IMR-90 (cell line): Measurements from ENCODE around the gene MRAP2. TPM values are rescaled to one million over a fixed set of nuclear protein-coding genes. Genes with fewer than 3 reads are reported as not detected.

Experiments
- ATAC-seq: fragments of 200-7000 bp; cut with Tn5 transposase; 2 replicates; pipeline ENCODE4 v1.9.1; 2020; ENCODE audit warnings: low read depth, mild to moderate bottlenecking, moderate library complexity
- BruUV-seq: library from RNA; stranded (reverse); fragments of 400-500 nt; replicated peaks from 2 replicates; lab custom pipeline; 2021; lab: Mats Ljungman, UMichigan
- CTCF ChIA-PET: fragments of 300-600 bp; formaldehyde crosslinking; extraction: SDS; loops from one replicate; lab custom pipeline; 2021; ENCODE audit warnings: antibody characterized with exemption; lab: Yijun Ruan, JAX
- POLR2A ChIA-PET: fragments of 300-600 bp; sonication (Branson Sonifier 250); formaldehyde crosslinking; loops from one replicate; lab custom pipeline; 2022; ENCODE audit warnings: antibody characterized with exemption; ENCODE audit not compliant: unreplicated experiment; lab: Charles Lee
- DNase-seq: peaks from one replicate; pipeline ENCODE4 v3.0.0; 2013
- H2AFZ ChIP-seq: replicated peaks from 2 replicates; pipeline ENCODE3; 2013; ENCODE audit warnings: low read length, mild to moderate bottlenecking; ENCODE audit not compliant: poor library complexity
- H2AK5ac ChIP-seq: 2 replicates; pipeline ENCODE4 v1.6.1; 2013; ENCODE audit warnings: low read depth, low read length, inconsistent platforms
- H2AK9ac ChIP-seq: replicated peaks from 2 replicates; pipeline ENCODE3; 2013; ENCODE audit warnings: mild to moderate bottlenecking, low read depth, low read length, moderate library complexity; ENCODE audit not compliant: poor library complexity
- H2BK120ac ChIP-seq: 2 replicates; pipeline ENCODE4 v1.6.1; 2013; ENCODE audit warnings: low read depth, low read length, inconsistent platforms
- H2BK15ac ChIP-seq: 3 replicates; pipeline ENCODE4 v1.6.1; 2013; ENCODE audit warnings: low read depth, low read length, inconsistent platforms
- H2BK20ac ChIP-seq: 2 replicates; pipeline ENCODE4 v1.6.1; 2013; ENCODE audit warnings: low read depth, mild to moderate bottlenecking, inconsistent platforms, low read length, moderate library complexity
- H2BK5ac ChIP-seq: 2 replicates; pipeline ENCODE4 v1.6.1; 2013; ENCODE audit warnings: mild to moderate bottlenecking, low read depth, low read length, inconsistent platforms; ENCODE audit not compliant: poor library complexity, severe bottlenecking
- H3K14ac ChIP-seq: replicated peaks from 2 replicates; pipeline ENCODE4 v1.6.1; 2013; ENCODE audit warnings: low read depth, low read length, inconsistent platforms
- H3K18ac ChIP-seq: 2 replicates; pipeline ENCODE4 v1.6.1; 2013; ENCODE audit warnings: low read depth, low read length, control low read depth
- H3K23ac ChIP-seq: 2 replicates; pipeline ENCODE4 v1.6.1; 2013; ENCODE audit warnings: low read depth, low read length, inconsistent platforms
- H3K27ac ChIP-seq: 2 replicates; pipeline ENCODE4 v1.5.1; 2013; ENCODE audit warnings: mild to moderate bottlenecking, control low read depth, low read length; ENCODE audit not compliant: insufficient read depth
- H3K27me3 ChIP-seq: 2 replicates; pipeline ENCODE4 v1.6.1; 2013; ENCODE audit warnings: low read length; ENCODE audit not compliant: control insufficient read depth, insufficient read depth
- H3K36me3 ChIP-seq: 2 replicates; pipeline ENCODE4 v1.6.1; 2013; ENCODE audit warnings: low read length, mixed read lengths; ENCODE audit not compliant: control insufficient read depth, insufficient read depth
- H3K4ac ChIP-seq: 2 replicates; pipeline ENCODE4 v1.6.1; 2013; ENCODE audit warnings: low read depth, low read length, inconsistent platforms
- H3K4me1 ChIP-seq: 2 replicates; pipeline ENCODE4 v1.6.1; 2013; ENCODE audit warnings: low read length, mixed read lengths; ENCODE audit not compliant: control insufficient read depth, insufficient read depth
- H3K4me2 ChIP-seq: 2 replicates; pipeline ENCODE4 v1.6.1; 2013; ENCODE audit warnings: low read depth, mild to moderate bottlenecking, control low read depth, low read length, moderate library complexity
- H3K4me3 ChIP-seq: 2 replicates; pipeline ENCODE4 v1.5.1; 2013; ENCODE audit warnings: low read depth, mild to moderate bottlenecking, control low read depth, low read length, moderate library complexity; ENCODE audit not compliant: insufficient read depth
- H3K56ac ChIP-seq: 2 replicates; pipeline ENCODE4 v1.6.1; 2013; ENCODE audit warnings: low read length, inconsistent platforms; ENCODE audit not compliant: insufficient read depth; ENCODE audit errors: extremely low read depth
- H3K79me1 ChIP-seq, 2 experiments: 2 replicates each; pipeline ENCODE4 v1.6.1; 2013; ENCODE audit warnings: low read length in 2 of 2, inconsistent platforms in 1 of 2, low read depth in 1 of 2
- H3K9ac ChIP-seq: 2 replicates; pipeline ENCODE4 v1.6.1; 2013; ENCODE audit warnings: low read depth, low read length, control low read depth
- H3K9me1 ChIP-seq: 2 replicates; pipeline ENCODE4 v1.6.1; 2013; ENCODE audit warnings: low read length, inconsistent platforms; ENCODE audit not compliant: insufficient read depth
- H3K9me3 ChIP-seq: 2 replicates; pipeline ENCODE4 v1.6.1; 2013; ENCODE audit warnings: low read length; ENCODE audit not compliant: control insufficient read depth, insufficient read depth
- H4K20me1 ChIP-seq: 2 replicates; pipeline ENCODE4 v1.6.1; 2013; ENCODE audit warnings: low read length, inconsistent platforms; ENCODE audit not compliant: insufficient read depth
- H4K5ac ChIP-seq: 2 replicates; pipeline ENCODE4 v1.6.1; 2013; ENCODE audit warnings: mild to moderate bottlenecking, low read depth, low read length, control low read depth
- H4K8ac ChIP-seq, 2 experiments: 2 replicates each; pipeline ENCODE4 v1.6.1; 2013; ENCODE audit warnings: low read depth in 2 of 2, low read length in 2 of 2, control low read depth in 1 of 2, inconsistent platforms in 1 of 2
- H4K91ac ChIP-seq: 2 replicates; pipeline ENCODE4 v1.6.1; 2013; ENCODE audit warnings: low read depth, low read length, inconsistent platforms; ENCODE audit not compliant: insufficient read depth
- CEBPB ChIP-seq: IDR thresholded peaks from 2 replicates; pipeline ENCODE4 v1.6.1; 2012; ENCODE audit warnings: low read depth, low read length, improper control_type of control experiment
- CHD1 ChIP-seq: IDR thresholded peaks from 2 replicates; pipeline ENCODE4 v1.6.1; 2012; ENCODE audit warnings: low read depth, low read length, improper control_type of control experiment
- MAZ ChIP-seq: IDR thresholded peaks from 2 replicates; pipeline ENCODE4 v1.6.1; 2012; ENCODE audit warnings: low read depth, mild to moderate bottlenecking, low read length, improper control_type of control experiment, moderate library complexity, borderline replicate concordance
- NFE2L2 ChIP-seq: fragments of 150-350 bp; IDR thresholded peaks from 2 replicates; pipeline ENCODE4 v1.6.1; 2016; ENCODE audit warnings: low read depth, mild to moderate bottlenecking, low read length
- RFX5 ChIP-seq: IDR thresholded peaks from 2 replicates; pipeline ENCODE4 v1.8.0; 2012; ENCODE audit warnings: low read depth, mild to moderate bottlenecking, low read length, moderate library complexity
- WGBS, 2 experiments: methylation state at CpG; one replicate each; pipeline versions ENCODE4 v1.1.5 to v1.1.7; 2013; ENCODE audit warnings: missing lambda C conversion rate in 2 of 2; ENCODE audit not compliant: insufficient read length in 1 of 2; ENCODE audit errors: extremely low coverage in 2 of 2; 5-methylcytosine and 5-hydroxymethylcytosine counted together
- dilution Hi-C: fragments of 300-500 bp; cut with HindIII; formaldehyde crosslinking; loops from one replicate; pipeline ENCODE4 v1.14.3; 2018; ENCODE audit warnings: low sequenced_read_pairs; ENCODE audit not compliant: unreplicated experiment
- in situ Hi-C: fragments of 300-500 bp; cut with MboI; formaldehyde crosslinking; loops from 3 replicates; pipeline ENCODE4 v1.14.3; 2019; ENCODE audit warnings: low sequenced_read_pairs, inconsistent platforms, mixed read lengths
- intact Hi-C: fragments of 100-400 bp; cut with micrococcal nuclease; formaldehyde crosslinking; loops from 2 replicates; pipeline ENCODE4 v1.10.0; 2022
- polyA plus RNA-seq, 3 experiments: library from polyadenylated mRNA; depleted of rRNA; stranded (reverse); fragments of >200 nt; gene quantifications; 2 replicates each; pipeline ENCODE4 v1.2.3, GENCODE V29; 2012; ENCODE audit warnings: low replicate concordance in 1 of 3
- total RNA-seq: library from RNA; depleted of rRNA; stranded (reverse); fragments of >200 nt; gene quantifications from 2 replicates; pipeline ENCODE4 v1.2.3, GENCODE V29; 2012
- TF ChIP-seq, protein P1 (sequence below): conservative IDR thresholded peaks from 2 replicates; pipeline ENCODE4 v1.5.1; 2012; ENCODE audit warnings: mild to moderate bottlenecking, low read depth, low read length, improper control_type of control experiment

MRAP2 gene
- total and polyA plus RNA-seq, 2 of the 4 experiments (the other 2 are of a cell fraction), result 0.03 TPM; not detected in 1

GRCh38 chr6:84137989-84138575 is 104.5 kb downstream of the MRAP2 start:
- no CpG with 5 or more reads among the region's 2 CpGs for WGBS, 2 experiments
- CTCF ChIA-PET, result no interaction called here

More at GRCh38 chr6:84137989-84138575, 104.5 kb downstream of the MRAP2 start:
- TF ChIP-seq CHD1 (no peak), MAZ (no peak), CEBPB (no peak), NFE2L2 (no peak), RFX5 (no peak)
- TF ChIP-seq, protein P1, sequence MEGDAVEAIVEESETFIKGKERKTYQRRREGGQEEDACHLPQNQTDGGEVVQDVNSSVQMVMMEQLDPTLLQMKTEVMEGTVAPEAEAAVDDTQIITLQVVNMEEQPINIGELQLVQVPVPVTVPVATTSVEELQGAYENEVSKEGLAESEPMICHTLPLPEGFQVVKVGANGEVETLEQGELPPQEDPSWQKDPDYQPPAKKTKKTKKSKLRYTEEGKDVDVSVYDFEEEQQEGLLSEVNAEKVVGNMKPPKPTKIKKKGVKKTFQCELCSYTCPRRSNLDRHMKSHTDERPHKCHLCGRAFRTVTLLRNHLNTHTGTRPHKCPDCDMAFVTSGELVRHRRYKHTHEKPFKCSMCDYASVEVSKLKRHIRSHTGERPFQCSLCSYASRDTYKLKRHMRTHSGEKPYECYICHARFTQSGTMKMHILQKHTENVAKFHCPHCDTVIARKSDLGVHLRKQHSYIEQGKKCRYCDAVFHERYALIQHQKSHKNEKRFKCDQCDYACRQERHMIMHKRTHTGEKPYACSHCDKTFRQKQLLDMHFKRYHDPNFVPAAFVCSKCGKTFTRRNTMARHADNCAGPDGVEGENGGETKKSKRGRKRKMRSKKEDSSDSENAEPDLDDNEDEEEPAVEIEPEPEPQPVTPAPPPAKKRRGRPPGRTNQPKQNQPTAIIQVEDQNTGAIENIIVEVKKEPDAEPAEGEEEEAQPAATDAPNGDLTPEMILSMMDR, result no peak
- no peak overlapping the region for H3K56ac ChIP-seq
- H4K5ac ChIP-seq, result no peak overlapping the region
- no TSS peak for BruUV-seq
- H3K23ac ChIP-seq, result no peak overlapping the region
- H3K9ac ChIP-seq, result no peak overlapping the region
- H3K9me1 ChIP-seq, result no peaks in the 10 kb centered on the region
- H2BK20ac ChIP-seq, result no peak overlapping the region
- no peak overlapping the region for H3K4me2 ChIP-seq
- no peak overlapping the region for H2AFZ ChIP-seq
- no peaks in the 10 kb centered on the region; the same call in 1 of the 2 replicates for H3K9me3 ChIP-seq
- no peak overlapping the region for H2BK120ac ChIP-seq
- H3K4ac ChIP-seq, result no peak overlapping the region
- H3K4me1 ChIP-seq, result no peaks in the 10 kb centered on the region
- no peak; the same call in 1 of the 2 replicates for ATAC-seq
- no peak overlapping the region for H3K18ac ChIP-seq
- POLR2A ChIA-PET, result no interaction called here
- no peak overlapping the region for H4K91ac ChIP-seq
- H3K27me3 ChIP-seq, result no peaks in the 10 kb centered on the region
- H2BK5ac ChIP-seq, result no peak overlapping the region
- peak; percentile 15 for DNase-seq
- H3K79me1 ChIP-seq, result no peaks in the 10 kb centered on the region
- no peak overlapping the region for H3K27ac ChIP-seq
- H3K36me3 ChIP-seq, result no peaks in the 10 kb centered on the region
- intact Hi-C loops, result no loop called here
- no peak overlapping the region for H3K14ac ChIP-seq
- H2AK5ac ChIP-seq, result no peak overlapping the region
- dilution Hi-C loops, result no loop called here
- in situ Hi-C loops, result no loop called here
- no peak overlapping the region for H2AK9ac ChIP-seq
- H2BK15ac ChIP-seq, result no peak overlapping the region
- H3K4me3 ChIP-seq, result no peak overlapping the region
- no peaks in the 10 kb centered on the region for H4K20me1 ChIP-seq
- H4K8ac ChIP-seq, result no peak overlapping the region
